ENCODE results near the gene GRIN3A. TPM values are rescaled to one million over a fixed set of nuclear protein-coding genes. Genes with fewer than 3 reads are reported as not detected.

Gene GRIN3A
- total and polyA plus RNA-seq, 8 donors, result 0.13 to 2.4 (median 1.4) TPM; not detected in 1

- Histone ChIP-seq H3K4me3 (no peak overlapping the region), H3K27me3 (peaks cover 0 to 4% of the 10 kb centered on the region in 2 donors), H3K9me3 (no peaks in the 10 kb centered on the region), H3K4me1 (no peaks in the 10 kb centered on the region), H3K36me3 (no peaks in the 10 kb centered on the region), H3K27ac (no peak overlapping the region)
- ATAC-seq (peak; percentile 17), DNase-seq (peak in 2 of 4 donors; percentile 87 to 88)
- TF ChIP-seq CTCF (IDR thresholded peaks at IDR 0.05), result no peak
- intact Hi-C loops (cut with DNase I), result no loop called here
Observed at GRCh38 chr9:101716629-101717028, 21.8 kb downstream of the GRIN3A start.

- peaks cover 0 to 9% of the 10 kb centered on the region in 2 donors for H3K27me3 ChIP-seq
- ATAC-seq (no peak), DNase-seq (no peak)
- no peaks in the 10 kb centered on the region for H3K9me3 ChIP-seq
- no peak overlapping the region for H3K27ac ChIP-seq
- no peaks in the 10 kb centered on the region for H3K4me1 ChIP-seq
- intact Hi-C loops (cut with DNase I), result no loop called here
- TF ChIP-seq CTCF (IDR thresholded peaks at IDR 0.05), result peak; percentile 34 to 37
- no peaks in the 10 kb centered on the region for H3K36me3 ChIP-seq
- H3K4me3 ChIP-seq, result no peak overlapping the region
Observed at GRCh38 chr9:101711330-101711941, 27.0 kb downstream of the GRIN3A start.

- no peaks in the 10 kb centered on the region for H3K4me1 ChIP-seq
- no peak overlapping the region for H3K27ac ChIP-seq
- no peaks in the 10 kb centered on the region for H3K36me3 ChIP-seq
- no peak for ATAC-seq
- H3K27me3 ChIP-seq, result peaks cover 0 to 30% of the 10 kb centered on the region in 2 donors
- H3K4me3 ChIP-seq, result no peak overlapping the region
- intact Hi-C loops (cut with DNase I), result no loop called here
- no peak for DNase-seq
- no peaks in the 10 kb centered on the region for H3K9me3 ChIP-seq
- TF ChIP-seq CTCF (IDR thresholded peaks at IDR 0.05), result no peak
Observed at GRCh38 chr9:101708855-101709254, 29.6 kb downstream of the GRIN3A start.

GRCh38 chr9:101707721-101708120 is 30.7 kb downstream of the GRIN3A start:
- intact Hi-C loops (cut with DNase I), result no loop called here
- peak in 1 of 4 donors; percentile 33 for DNase-seq
- Histone ChIP-seq H3K9me3 (no peaks in the 10 kb centered on the region), H3K36me3 (no peaks in the 10 kb centered on the region), H3K27me3 (peaks cover 0 to 30% of the 10 kb centered on the region in 2 donors), H3K4me1 (no peaks in the 10 kb centered on the region), H3K4me3 (no peak overlapping the region), H3K27ac (no peak overlapping the region)
- no peak for ATAC-seq
- no peak for TF ChIP-seq CTCF (IDR thresholded peaks at IDR 0.05)

- peaks cover 0 to 30% of the 10 kb centered on the region in 2 donors for H3K27me3 ChIP-seq
- intact Hi-C loops (cut with DNase I), result no loop called here
- no peaks in the 10 kb centered on the region for H3K9me3 ChIP-seq
- H3K4me1 ChIP-seq, result no peaks in the 10 kb centered on the region
- no peak for TF ChIP-seq CTCF (IDR thresholded peaks at IDR 0.05)
- H3K36me3 ChIP-seq, result no peaks in the 10 kb centered on the region
- ATAC-seq (no peak), DNase-seq (peak in 2 of 4 donors; percentile 41 to 73)
- H3K4me3 ChIP-seq, result no peak overlapping the region
- H3K27ac ChIP-seq, result no peak overlapping the region
Observed at GRCh38 chr9:101706997-101707396, 31.4 kb downstream of the GRIN3A start.
